Measurements from ENCODE around the gene USP54. TPM values are rescaled to one million over a fixed set of nuclear protein-coding genes. Genes with fewer than 3 reads are reported as not detected.
"Not testable (repeated sequence)": the region's sequence is repeated elsewhere in the genome, so short reads cannot be mapped to it uniquely, and the experiment has no call there.

The USP54 gene
- 19.6 TPM for polyA plus RNA-seq (ENCODE audit: insufficient read length)

- DNase-seq = no peak
These were observed at the start of gene USP54 for GRCh38 chr10:73590881-73591799. TSS of gene USP54 (minus strand) at chr10:73591342. CDS start at chr10:73575658, 15,684 bp downstream.

DNA sequence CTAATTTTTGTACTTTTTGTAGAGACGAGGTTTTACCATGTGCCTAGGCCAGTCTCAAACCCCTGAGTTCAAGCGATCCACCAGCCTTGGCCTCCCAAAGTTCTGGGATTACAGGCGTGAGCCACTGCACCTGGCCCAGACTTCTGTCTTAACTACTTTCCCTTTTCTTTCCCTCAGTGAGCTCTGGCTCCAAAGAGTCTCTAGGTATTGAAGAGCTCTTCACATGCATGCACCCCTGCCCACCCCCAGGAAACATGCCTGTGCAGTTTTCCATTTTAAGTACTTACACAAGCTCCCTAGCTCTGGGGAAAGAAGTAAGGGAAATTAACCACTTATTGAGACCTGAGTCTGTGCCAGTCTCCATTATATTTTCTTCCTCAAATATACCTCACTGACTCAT is 48.1 kb upstream of the USP54 start:
- DNase-seq = no peak

DNA sequence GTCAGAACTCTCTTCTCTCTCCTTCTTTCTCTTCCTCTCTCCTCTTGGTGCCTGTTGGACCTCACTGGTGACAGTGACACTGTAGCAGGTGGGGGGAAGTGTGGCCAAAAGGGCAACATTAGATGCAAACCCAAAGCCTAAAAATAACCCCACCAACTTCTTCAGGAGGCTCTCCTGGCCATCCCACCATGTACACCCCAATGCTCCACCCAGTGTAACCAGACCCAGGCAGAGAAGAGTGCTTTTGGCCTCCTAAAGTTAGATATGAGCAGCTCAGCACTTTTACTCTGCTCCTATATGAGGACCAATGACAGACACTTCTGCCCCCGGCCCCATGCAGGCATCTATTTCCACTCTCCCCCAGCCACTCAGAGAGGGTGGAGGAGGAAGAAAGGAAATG is 44.6 kb upstream of the USP54 start:
- DNase-seq = no peak

GRCh38 chr10:73634421-73634820 is 43.3 kb upstream of the USP54 start:
- no peak for DNase-seq

DNA sequence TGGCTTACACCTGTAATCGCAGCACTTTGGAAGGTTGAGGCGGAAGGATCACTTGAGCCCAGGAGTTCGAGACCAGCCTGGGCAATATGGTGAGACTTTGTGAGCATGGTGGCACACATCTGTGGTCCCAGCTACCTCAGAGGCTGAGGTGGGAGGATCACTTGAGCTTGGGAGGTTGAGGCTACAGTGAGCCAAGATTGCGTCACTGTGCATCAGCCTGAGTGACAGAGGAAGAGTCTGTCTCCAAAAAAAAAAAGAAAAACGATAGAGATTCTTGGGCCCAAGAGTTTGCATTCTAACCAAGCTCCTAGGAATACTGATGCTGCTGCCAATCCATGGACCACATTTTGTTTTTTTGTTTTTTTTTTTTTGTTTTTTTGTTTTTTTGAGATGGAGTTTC is 38.0 kb upstream of the USP54 start:
- DNase-seq = no peak

DNA sequence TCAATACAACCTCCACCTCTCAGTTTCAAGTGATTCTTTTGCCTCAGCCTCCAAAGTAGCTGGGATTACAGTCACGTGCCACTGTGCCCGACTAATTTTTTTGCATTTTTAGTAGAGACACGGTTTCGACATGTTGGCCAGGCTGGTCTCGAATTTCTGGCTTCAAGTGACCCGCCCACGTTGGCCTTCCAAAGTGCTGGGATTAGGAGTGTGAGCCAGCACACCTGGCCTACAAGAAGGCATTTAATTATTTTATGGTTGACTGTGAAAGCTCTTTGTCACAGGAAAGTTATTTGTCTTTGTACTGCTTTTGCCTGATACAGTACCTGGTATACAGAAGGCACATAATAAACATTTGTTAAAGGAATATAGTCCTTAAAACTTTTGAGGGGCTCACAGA is 37.3 kb upstream of the USP54 start:
- no peak for DNase-seq

DNA sequence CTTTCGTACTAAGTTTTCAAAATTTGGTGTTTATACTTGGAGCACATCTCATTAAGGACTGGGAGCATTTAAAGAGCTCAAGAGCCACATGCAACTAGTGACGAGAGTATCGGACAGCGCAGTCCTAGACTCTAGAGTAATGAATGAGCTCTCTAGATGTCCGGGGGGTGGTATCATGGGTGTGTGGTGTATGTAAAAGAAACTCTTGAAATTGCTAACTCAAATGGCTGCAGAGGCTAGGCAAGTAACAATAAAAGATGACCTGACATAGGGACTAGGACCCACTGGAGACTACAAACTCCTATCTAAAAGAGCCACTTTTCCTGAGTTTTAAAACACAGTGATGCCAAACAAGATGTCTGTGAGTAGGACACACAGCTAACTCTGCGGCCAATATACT is 36.2 kb upstream of the USP54 start:
- no peak for DNase-seq

GRCh38 chr10:73625884-73626752 is 35.0 kb upstream of the USP54 start:
- DNase-seq = peak; percentile 98

DNA sequence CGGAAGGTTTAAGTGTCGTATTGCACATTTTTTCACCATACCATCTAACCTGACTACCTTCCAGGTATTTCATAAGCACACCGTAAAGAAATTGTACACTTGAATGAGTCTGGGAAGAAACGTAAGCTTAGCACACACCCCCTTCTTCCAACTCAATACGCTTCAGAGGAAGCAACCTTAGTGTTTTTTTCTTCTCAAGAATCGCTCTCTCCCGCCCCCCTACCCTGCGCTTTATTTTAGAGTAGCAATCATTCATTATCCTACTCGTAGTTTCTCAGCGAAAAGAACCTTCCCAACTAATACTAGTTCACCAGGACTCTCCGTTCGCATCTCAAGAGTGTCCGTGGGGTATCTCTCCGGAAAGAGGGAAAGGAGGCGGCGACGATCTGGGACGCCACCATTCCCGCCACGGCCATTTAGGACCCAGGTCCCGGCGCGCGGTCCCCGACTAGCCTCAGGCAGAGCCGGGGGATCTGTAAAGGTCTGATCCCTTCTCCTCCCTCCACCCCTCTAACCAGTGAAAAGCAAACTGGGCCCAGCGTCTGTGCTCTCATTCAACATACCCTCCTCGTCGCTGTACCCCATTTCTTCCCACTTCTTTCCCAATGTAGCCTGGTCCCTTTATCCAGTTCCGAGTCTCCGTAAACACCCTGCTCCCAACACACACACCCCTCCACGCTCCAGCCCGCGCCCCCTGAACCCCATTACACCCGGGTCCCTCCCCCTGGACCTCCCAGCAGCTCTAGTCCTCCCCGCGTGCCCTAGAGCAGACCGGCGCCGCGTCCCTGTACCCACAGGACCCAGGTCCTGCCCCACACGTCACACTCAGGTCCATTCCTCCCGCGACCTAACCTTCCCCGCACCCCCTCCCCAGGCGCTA is 34.1 kb upstream of the USP54 start:
- DNase-seq = peak; percentile 34

DNA sequence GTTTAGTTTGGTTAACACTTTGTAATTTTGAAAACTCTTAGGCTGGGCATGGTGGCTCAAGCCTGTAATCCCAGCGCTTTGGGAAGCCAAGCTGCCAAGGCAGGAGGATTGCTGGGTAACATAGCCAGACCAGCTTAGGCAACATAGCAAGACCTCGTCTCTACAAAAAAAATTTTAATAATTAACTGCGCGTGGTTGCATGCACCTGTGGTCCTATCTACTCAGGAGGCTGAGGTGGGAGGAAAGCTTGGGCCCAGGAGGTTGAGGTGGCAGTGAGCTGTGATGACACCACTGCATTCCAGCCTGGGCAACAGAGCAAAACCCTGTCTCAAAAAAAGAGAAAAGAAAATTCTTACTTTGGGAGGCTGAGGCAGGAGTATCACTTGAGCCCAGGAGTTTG is 31.9 kb upstream of the USP54 start:
- no peak for DNase-seq

GRCh38 chr10:73620974-73621373 is 29.8 kb upstream of the USP54 start:
- not testable (repeated sequence) for DNase-seq

GRCh38 chr10:73617143-73617542 is 26.0 kb upstream of the USP54 start:
- DNase-seq = not testable (repeated sequence)

- DNase-seq = no peak
These were observed 23.6 kb upstream of the USP54 start for GRCh38 chr10:73614720-73615119.

DNA sequence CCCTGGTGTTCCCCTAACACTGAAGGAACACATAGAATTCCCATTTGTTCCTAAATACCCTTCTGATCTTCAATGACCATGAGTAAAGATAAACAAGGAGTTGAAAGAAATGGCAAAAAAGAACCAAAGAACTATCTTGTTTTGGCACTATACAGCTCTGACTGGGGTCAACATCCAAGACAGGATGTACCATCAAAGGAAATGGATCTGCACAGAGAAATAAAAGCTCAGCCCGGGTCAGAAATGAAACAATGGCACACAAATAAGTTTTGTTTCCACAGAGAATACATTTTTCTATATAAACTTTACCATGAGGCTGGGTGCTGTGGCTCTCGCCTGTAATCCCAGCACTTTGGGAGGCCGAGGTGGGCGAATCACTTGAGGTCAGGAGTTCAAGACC is 18.0 kb upstream of the USP54 start:
- no peak for DNase-seq

DNA sequence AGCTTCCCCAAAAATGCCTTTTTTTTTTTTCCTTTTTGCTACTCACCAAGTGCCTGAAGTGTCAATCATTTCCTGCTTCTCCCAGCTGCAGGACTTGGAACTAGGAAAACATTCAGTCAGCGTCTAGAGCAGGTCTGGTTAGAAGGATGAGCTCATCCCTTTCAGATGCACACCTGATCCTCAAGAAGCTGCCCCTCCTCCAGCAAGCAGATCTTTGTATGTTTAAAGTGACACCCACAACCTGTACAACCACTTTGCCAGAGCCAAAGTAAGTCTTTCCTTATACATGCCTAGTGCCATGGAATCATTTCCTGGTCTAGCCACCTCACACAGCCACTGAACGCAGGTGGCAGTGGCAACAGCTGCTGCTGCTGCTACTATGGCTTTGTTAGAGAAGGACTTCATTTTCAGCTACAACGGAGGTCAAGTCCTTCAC is 10.4 kb upstream of the USP54 start:
- DNase-seq = no peak

DNA sequence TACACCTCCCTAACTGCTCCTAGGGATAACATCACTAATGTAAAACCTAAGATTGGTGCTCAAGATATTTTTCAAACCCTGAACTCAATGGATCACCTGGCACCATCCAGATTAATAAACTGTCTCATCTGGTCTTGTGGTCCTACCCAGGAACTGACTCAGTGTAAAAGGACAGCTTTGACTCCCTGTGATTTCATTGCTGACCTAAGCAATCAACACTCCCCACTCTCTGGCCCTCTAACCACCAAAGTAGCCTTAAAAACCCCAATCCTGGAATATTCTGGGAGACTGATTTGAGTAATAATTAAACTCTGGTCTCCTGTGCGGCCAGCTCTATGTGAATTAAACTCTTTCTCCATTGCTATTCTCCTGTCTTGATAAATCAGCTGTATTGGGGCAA is 6.2 kb upstream of the USP54 start:
- DNase-seq = no peak

- DNase-seq = no peak
These were observed 2.7 kb upstream of the USP54 start for GRCh38 chr10:73593812-73594211.

GRCh38 chr10:73593110-73593509 is 2.0 kb upstream of the USP54 start:
- no peak for DNase-seq

- no peak for DNase-seq
These were observed 975 bp upstream of the USP54 start for GRCh38 chr10:73591935-73592699.

GRCh38 chr10:73589563-73590126 is 1.5 kb downstream of the USP54 start:
- no peak for DNase-seq

DNA sequence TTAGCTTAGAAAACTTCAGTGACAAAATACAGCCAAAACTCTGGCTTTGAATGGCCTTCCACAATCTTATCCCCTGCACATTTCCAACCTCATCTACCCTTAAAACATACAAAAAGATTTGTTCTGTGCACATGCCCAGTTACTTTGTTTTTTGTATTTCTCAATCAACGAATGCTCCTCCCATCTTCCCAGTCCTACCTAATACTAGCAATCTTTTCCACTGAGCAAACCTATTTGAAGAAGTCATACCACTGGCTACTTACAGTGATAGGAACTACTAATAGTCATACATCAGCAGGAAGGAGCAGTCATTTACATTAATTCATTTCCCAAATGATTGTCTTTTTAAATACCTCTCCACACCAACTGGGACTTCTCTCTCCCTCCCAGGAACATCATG is 2.5 kb downstream of the USP54 start:
- DNase-seq = no peak
